WTC11 (cell line): Measurements from ENCODE around the gene IGFBP7. TPM values are rescaled to one million over a fixed set of nuclear protein-coding genes. Genes with fewer than 3 reads are reported as not detected.

ENCODE experiments used
- ATAC-seq: fragments of 200-7000 bp; cut with Tn5 transposase; 2 replicates; pipeline ENCODE4 v1.10.0; 2021; ENCODE audit warnings: mild to moderate bottlenecking, moderate library complexity
- CTCF ChIA-PET: fragments of 300-600 bp; sonication (Branson Sonifier 250); formaldehyde crosslinking; loops from one replicate; lab custom pipeline; 2021; ENCODE audit warnings: antibody characterized with exemption; lab: Charles Lee
- POLR2A ChIA-PET: fragments of 350-600 bp; sonication (Branson Sonifier 250); formaldehyde crosslinking; loops from one replicate; lab custom pipeline; 2021; ENCODE audit warnings: antibody characterized with exemption; lab: Charles Lee
- DNase-seq: peaks from one replicate; pipeline ENCODE4 v3.0.0; 2021; ENCODE audit warnings: low spot score
- H3K27ac Mint-ChIP-seq: 2 replicates; pipeline ENCODE4 v1.8.0; 2021; ENCODE audit warnings: mixed read lengths
- H3K27me3 Mint-ChIP-seq: 2 replicates; pipeline ENCODE4 v1.8.0; 2021; ENCODE audit warnings: low read depth, mild to moderate bottlenecking, moderate library complexity, mixed read lengths
- H3K36me3 Mint-ChIP-seq: 2 replicates; pipeline ENCODE4 v1.8.0; 2021; ENCODE audit warnings: mixed read lengths
- H3K4me1 Mint-ChIP-seq: 2 replicates; pipeline ENCODE4 v1.8.0; 2022; ENCODE audit warnings: mixed read lengths
- H3K4me3 Mint-ChIP-seq: 2 replicates; pipeline ENCODE4 v1.8.0; 2021; ENCODE audit warnings: mild to moderate bottlenecking, moderate library complexity, mixed read lengths
- H3K9me3 Mint-ChIP-seq: 2 replicates; pipeline ENCODE4 v1.8.0; 2021; ENCODE audit warnings: mixed read lengths
- CBFB ChIP-seq: sonication (generic); formaldehyde crosslinking; IDR thresholded peaks from 2 replicates; pipeline ENCODE4 v1.8.1; 2022; ENCODE audit warnings: mild to moderate bottlenecking, low read depth, missing genetic modification reagents
- GTF2I ChIP-seq: fragments of 250-450 bp; sonication (Bioruptor Pico); conservative IDR thresholded peaks from 2 replicates; pipeline ENCODE4 v1.4.0; 2021; ENCODE audit warnings: mild to moderate bottlenecking
- IRF2 ChIP-seq: sonication (generic); formaldehyde crosslinking; IDR thresholded peaks from 2 replicates; pipeline ENCODE4 v1.8.0; 2022; ENCODE audit warnings: low read depth, missing genetic modification reagents, borderline replicate concordance
- JUN ChIP-seq: sonication (generic); formaldehyde crosslinking; IDR thresholded peaks from 2 replicates; pipeline ENCODE4 v1.8.0; 2023; ENCODE audit warnings: mild to moderate bottlenecking, missing genetic modification reagents
- MXD4 ChIP-seq: fragments of 250-450 bp; sonication (Bioruptor Pico); IDR thresholded peaks from 2 replicates; pipeline ENCODE4 v1.8.0; 2021; ENCODE audit warnings: mild to moderate bottlenecking, moderate library complexity, borderline replicate concordance
- RORB ChIP-seq: fragments of 250-450 bp; sonication (Bioruptor Pico); IDR thresholded peaks from 2 replicates; pipeline ENCODE4 v1.9.0; 2021; ENCODE audit warnings: mild to moderate bottlenecking
- SMAD3 ChIP-seq: sonication (generic); formaldehyde crosslinking; IDR thresholded peaks from 2 replicates; pipeline ENCODE4 v1.8.0; 2022; ENCODE audit warnings: missing genetic modification reagents, mild to moderate bottlenecking, borderline replicate concordance
- SMAD4 ChIP-seq: sonication (generic); formaldehyde crosslinking; IDR thresholded peaks from 2 replicates; pipeline ENCODE4 v1.8.0; 2022; ENCODE audit warnings: mild to moderate bottlenecking, missing genetic modification reagents
- SP1 ChIP-seq: sonication (generic); formaldehyde crosslinking; conservative IDR thresholded peaks from 2 replicates; pipeline ENCODE4 v1.8.1; 2022; ENCODE audit warnings: missing genetic modification reagents
- TEAD1 ChIP-seq: sonication (generic); formaldehyde crosslinking; IDR thresholded peaks from 2 replicates; pipeline ENCODE4 v1.8.0; 2022; ENCODE audit warnings: mild to moderate bottlenecking, missing genetic modification reagents
- ZNF232 ChIP-seq: sonication (generic); formaldehyde crosslinking; IDR thresholded peaks from 2 replicates; pipeline ENCODE4 v1.8.0; 2022; ENCODE audit warnings: mild to moderate bottlenecking, missing genetic modification reagents
- total RNA-seq: library from RNA; stranded (reverse); gene quantifications from 3 replicates; pipeline ENCODE4 v1.2.3, GENCODE V29; 2021
- TF ChIP-seq, protein P1 (sequence below): sonication (generic); formaldehyde crosslinking; IDR thresholded peaks from 2 replicates; pipeline ENCODE4 v1.8.0; 2023; ENCODE audit warnings: missing genetic modification reagents, mild to moderate bottlenecking, borderline replicate concordance
- TF ChIP-seq, protein P2 (sequence below): sonication (generic); formaldehyde crosslinking; IDR thresholded peaks from 2 replicates; pipeline ENCODE4 v1.8.1; 2023; ENCODE audit warnings: mild to moderate bottlenecking, missing genetic modification reagents
- TF ChIP-seq, protein P3 (sequence below): sonication (generic); formaldehyde crosslinking; IDR thresholded peaks from 2 replicates; pipeline ENCODE4 v1.8.1; 2023; ENCODE audit warnings: mild to moderate bottlenecking, missing genetic modification reagents, borderline replicate concordance
- TF ChIP-seq, protein P4 (sequence below): sonication (generic); formaldehyde crosslinking; IDR thresholded peaks from 2 replicates; pipeline ENCODE4 v1.8.1; 2022; ENCODE audit warnings: mild to moderate bottlenecking, moderate library complexity, missing genetic modification reagents
- TF ChIP-seq, protein P5 (sequence below): fragments of 250-450 bp; sonication (Bioruptor Pico); IDR thresholded peaks from 2 replicates; pipeline ENCODE4 v1.9.0; 2021; ENCODE audit warnings: mild to moderate bottlenecking
- TF ChIP-seq, protein P6 (sequence below): sonication (generic); formaldehyde crosslinking; IDR thresholded peaks from 2 replicates; pipeline ENCODE4 v1.8.0; 2022; ENCODE audit warnings: mild to moderate bottlenecking, missing genetic modification reagents
- TF ChIP-seq, protein P7 (sequence below): sonication (generic); formaldehyde crosslinking; IDR thresholded peaks from 2 replicates; pipeline ENCODE4 v1.8.1; 2022; ENCODE audit warnings: missing genetic modification reagents, borderline replicate concordance
- TF ChIP-seq, protein P8 (sequence below): fragments of 200-600 bp; IDR thresholded peaks from 2 replicates; pipeline ENCODE4 v1.8.0; 2022; ENCODE audit warnings: antibody characterized with exemption

Gene IGFBP7
- total RNA-seq, 1 experiment from 2014 or later = 1.4 TPM

DNA sequence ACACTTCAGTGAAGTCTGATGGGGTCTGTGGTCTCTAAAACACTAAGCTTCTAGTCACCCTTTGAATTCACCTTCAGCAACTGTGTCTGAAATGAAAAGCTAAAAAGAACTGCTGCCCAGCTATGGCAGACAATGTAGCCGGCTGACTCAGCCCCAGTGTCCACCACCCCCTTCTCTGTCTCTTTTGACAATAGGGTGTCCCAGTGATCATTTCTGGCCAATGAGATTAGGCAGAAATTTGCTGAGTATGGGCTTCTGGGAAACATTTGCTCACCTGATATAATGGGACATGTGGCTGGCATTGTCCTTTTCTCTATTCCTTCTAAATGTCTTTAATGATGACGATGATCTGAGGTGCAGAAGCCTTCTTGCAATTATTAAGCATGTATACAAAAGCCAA lies 20.6 kb downstream of the IGFBP7 start:
- peaks cover 16% of the 10 kb centered on the region for H3K9me3 Mint-ChIP-seq
- H3K27ac Mint-ChIP-seq = no peak overlapping the region
- ChIA-PET CTCF (interaction anchor here (1.1 kb wide), 1 partner anchor 51 kb away, joined by 3 read pairs; no protein-coding TSS in a partner anchor), POLR2A (interaction anchor here (1.1 kb wide), 1 partner anchor 11 kb away, joined by 3 read pairs; no protein-coding TSS in a partner anchor)
- ATAC-seq = no peak
- no peak for DNase-seq
- peaks cover 17% of the 10 kb centered on the region for H3K4me1 Mint-ChIP-seq
- TF ChIP-seq, protein P1, sequence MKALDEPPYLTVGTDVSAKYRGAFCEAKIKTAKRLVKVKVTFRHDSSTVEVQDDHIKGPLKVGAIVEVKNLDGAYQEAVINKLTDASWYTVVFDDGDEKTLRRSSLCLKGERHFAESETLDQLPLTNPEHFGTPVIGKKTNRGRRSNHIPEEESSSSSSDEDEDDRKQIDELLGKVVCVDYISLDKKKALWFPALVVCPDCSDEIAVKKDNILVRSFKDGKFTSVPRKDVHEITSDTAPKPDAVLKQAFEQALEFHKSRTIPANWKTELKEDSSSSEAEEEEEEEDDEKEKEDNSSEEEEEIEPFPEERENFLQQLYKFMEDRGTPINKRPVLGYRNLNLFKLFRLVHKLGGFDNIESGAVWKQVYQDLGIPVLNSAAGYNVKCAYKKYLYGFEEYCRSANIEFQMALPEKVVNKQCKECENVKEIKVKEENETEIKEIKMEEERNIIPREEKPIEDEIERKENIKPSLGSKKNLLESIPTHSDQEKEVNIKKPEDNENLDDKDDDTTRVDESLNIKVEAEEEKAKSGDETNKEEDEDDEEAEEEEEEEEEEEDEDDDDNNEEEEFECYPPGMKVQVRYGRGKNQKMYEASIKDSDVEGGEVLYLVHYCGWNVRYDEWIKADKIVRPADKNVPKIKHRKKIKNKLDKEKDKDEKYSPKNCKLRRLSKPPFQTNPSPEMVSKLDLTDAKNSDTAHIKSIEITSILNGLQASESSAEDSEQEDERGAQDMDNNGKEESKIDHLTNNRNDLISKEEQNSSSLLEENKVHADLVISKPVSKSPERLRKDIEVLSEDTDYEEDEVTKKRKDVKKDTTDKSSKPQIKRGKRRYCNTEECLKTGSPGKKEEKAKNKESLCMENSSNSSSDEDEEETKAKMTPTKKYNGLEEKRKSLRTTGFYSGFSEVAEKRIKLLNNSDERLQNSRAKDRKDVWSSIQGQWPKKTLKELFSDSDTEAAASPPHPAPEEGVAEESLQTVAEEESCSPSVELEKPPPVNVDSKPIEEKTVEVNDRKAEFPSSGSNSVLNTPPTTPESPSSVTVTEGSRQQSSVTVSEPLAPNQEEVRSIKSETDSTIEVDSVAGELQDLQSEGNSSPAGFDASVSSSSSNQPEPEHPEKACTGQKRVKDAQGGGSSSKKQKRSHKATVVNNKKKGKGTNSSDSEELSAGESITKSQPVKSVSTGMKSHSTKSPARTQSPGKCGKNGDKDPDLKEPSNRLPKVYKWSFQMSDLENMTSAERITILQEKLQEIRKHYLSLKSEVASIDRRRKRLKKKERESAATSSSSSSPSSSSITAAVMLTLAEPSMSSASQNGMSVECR (CRISPR knock-in tag) = no peak
- TF ChIP-seq, protein P2, sequence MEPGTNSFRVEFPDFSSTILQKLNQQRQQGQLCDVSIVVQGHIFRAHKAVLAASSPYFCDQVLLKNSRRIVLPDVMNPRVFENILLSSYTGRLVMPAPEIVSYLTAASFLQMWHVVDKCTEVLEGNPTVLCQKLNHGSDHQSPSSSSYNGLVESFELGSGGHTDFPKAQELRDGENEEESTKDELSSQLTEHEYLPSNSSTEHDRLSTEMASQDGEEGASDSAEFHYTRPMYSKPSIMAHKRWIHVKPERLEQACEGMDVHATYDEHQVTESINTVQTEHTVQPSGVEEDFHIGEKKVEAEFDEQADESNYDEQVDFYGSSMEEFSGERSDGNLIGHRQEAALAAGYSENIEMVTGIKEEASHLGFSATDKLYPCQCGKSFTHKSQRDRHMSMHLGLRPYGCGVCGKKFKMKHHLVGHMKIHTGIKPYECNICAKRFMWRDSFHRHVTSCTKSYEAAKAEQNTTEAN = no peak
- TF ChIP-seq, protein P3, sequence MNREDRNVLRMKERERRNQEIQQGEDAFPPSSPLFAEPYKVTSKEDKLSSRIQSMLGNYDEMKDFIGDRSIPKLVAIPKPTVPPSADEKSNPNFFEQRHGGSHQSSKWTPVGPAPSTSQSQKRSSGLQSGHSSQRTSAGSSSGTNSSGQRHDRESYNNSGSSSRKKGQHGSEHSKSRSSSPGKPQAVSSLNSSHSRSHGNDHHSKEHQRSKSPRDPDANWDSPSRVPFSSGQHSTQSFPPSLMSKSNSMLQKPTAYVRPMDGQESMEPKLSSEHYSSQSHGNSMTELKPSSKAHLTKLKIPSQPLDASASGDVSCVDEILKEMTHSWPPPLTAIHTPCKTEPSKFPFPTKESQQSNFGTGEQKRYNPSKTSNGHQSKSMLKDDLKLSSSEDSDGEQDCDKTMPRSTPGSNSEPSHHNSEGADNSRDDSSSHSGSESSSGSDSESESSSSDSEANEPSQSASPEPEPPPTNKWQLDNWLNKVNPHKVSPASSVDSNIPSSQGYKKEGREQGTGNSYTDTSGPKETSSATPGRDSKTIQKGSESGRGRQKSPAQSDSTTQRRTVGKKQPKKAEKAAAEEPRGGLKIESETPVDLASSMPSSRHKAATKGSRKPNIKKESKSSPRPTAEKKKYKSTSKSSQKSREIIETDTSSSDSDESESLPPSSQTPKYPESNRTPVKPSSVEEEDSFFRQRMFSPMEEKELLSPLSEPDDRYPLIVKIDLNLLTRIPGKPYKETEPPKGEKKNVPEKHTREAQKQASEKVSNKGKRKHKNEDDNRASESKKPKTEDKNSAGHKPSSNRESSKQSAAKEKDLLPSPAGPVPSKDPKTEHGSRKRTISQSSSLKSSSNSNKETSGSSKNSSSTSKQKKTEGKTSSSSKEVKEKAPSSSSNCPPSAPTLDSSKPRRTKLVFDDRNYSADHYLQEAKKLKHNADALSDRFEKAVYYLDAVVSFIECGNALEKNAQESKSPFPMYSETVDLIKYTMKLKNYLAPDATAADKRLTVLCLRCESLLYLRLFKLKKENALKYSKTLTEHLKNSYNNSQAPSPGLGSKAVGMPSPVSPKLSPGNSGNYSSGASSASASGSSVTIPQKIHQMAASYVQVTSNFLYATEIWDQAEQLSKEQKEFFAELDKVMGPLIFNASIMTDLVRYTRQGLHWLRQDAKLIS (CRISPR knock-in tag) = no peak
- TF ChIP-seq TEAD1 (no peak), RORB (CRISPR knock-in tag) (no peak), IRF2 (no peak), JUN (CRISPR knock-in tag) (no peak), SMAD3 (CRISPR knock-in tag) (no peak), GTF2I (no peak), SP1 (CRISPR knock-in tag) (no peak)
- TF ChIP-seq, protein P4, sequence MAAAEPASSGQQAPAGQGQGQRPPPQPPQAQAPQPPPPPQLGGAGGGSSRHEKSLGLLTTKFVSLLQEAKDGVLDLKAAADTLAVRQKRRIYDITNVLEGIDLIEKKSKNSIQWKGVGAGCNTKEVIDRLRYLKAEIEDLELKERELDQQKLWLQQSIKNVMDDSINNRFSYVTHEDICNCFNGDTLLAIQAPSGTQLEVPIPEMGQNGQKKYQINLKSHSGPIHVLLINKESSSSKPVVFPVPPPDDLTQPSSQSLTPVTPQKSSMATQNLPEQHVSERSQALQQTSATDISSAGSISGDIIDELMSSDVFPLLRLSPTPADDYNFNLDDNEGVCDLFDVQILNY (CRISPR knock-in tag) = no peak
- no peak overlapping the region for H3K4me3 Mint-ChIP-seq
- peaks cover 11% of the 10 kb centered on the region for H3K36me3 Mint-ChIP-seq
- peaks cover 8% of the 10 kb centered on the region for H3K27me3 Mint-ChIP-seq

DNA sequence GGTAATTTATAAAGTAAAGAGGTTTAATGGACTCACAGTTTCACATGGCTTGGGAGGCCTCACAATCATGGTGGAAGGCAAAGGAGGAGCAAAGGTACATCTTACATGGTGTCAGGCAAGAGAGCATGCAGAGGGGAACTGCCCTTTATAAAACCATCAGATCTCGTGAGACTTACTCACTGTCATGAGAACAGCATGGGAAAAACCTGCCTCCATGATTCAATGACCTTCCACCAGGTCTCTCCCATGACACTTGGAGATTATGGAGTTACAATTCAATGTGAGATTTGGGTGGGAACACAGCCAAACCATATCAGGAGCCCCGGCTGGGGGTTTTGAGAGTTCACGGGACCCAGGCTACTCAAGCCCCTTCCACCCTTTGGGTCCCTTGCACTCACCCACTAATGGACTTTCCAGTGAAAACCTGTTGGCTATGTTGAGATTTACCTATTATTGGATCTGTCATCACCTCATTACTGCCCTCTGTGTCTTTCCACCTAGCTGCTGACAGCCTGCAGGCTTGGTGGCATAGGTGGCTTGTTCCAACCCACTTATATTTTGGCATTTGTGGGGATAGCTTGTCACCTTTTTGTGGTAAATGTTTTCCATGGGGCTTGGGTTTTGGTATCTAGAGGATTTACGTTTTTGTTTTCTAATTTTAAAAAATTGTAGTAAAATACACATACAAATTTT lies 24.0 kb downstream of the IGFBP7 start:
- H3K4me3 Mint-ChIP-seq = no peak overlapping the region
- H3K36me3 Mint-ChIP-seq = peaks cover 11% of the 10 kb centered on the region
- peaks cover 28% of the 10 kb centered on the region for H3K9me3 Mint-ChIP-seq
- DNase-seq (no peak), ATAC-seq (no peak)
- POLR2A ChIA-PET = no interaction called here
- no peak overlapping the region for H3K27ac Mint-ChIP-seq
- CTCF ChIA-PET = no interaction called here
- peaks cover 16% of the 10 kb centered on the region for H3K4me1 Mint-ChIP-seq
- peaks cover 8% of the 10 kb centered on the region; the same call in 1 of the 2 replicates for H3K27me3 Mint-ChIP-seq
- TF ChIP-seq SMAD4 = no peak
- no peak for TF ChIP-seq CBFB (CRISPR knock-in tag)
- TF ChIP-seq MXD4 = no peak
- TF ChIP-seq, protein P5, sequence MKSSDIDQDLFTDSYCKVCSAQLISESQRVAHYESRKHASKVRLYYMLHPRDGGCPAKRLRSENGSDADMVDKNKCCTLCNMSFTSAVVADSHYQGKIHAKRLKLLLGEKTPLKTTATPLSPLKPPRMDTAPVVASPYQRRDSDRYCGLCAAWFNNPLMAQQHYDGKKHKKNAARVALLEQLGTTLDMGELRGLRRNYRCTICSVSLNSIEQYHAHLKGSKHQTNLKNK = no peak
- TF ChIP-seq, protein P6, sequence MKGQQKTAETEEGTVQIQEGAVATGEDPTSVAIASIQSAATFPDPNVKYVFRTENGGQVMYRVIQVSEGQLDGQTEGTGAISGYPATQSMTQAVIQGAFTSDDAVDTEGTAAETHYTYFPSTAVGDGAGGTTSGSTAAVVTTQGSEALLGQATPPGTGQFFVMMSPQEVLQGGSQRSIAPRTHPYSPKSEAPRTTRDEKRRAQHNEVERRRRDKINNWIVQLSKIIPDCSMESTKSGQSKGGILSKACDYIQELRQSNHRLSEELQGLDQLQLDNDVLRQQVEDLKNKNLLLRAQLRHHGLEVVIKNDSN (CRISPR knock-in tag) = no peak
- TF ChIP-seq ZNF232 (CRISPR knock-in tag) = no peak
- TF ChIP-seq RORB (CRISPR knock-in tag) = no peak
- TF ChIP-seq, protein P7, sequence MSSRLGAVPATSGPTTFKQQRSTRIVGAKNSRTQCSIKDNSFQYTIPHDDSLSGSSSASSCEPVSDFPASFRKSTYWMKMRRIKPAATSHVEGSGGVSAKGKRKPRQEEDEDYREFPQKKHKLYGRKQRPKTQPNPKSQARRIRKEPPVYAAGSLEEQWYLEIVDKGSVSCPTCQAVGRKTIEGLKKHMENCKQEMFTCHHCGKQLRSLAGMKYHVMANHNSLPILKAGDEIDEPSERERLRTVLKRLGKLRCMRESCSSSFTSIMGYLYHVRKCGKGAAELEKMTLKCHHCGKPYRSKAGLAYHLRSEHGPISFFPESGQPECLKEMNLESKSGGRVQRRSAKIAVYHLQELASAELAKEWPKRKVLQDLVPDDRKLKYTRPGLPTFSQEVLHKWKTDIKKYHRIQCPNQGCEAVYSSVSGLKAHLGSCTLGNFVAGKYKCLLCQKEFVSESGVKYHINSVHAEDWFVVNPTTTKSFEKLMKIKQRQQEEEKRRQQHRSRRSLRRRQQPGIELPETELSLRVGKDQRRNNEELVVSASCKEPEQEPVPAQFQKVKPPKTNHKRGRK (CRISPR knock-in tag) = no peak
- no peak for TF ChIP-seq TEAD1
- TF ChIP-seq, protein P8, sequence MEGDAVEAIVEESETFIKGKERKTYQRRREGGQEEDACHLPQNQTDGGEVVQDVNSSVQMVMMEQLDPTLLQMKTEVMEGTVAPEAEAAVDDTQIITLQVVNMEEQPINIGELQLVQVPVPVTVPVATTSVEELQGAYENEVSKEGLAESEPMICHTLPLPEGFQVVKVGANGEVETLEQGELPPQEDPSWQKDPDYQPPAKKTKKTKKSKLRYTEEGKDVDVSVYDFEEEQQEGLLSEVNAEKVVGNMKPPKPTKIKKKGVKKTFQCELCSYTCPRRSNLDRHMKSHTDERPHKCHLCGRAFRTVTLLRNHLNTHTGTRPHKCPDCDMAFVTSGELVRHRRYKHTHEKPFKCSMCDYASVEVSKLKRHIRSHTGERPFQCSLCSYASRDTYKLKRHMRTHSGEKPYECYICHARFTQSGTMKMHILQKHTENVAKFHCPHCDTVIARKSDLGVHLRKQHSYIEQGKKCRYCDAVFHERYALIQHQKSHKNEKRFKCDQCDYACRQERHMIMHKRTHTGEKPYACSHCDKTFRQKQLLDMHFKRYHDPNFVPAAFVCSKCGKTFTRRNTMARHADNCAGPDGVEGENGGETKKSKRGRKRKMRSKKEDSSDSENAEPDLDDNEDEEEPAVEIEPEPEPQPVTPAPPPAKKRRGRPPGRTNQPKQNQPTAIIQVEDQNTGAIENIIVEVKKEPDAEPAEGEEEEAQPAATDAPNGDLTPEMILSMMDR = no peak
